Superior temporal gyrus (tissue), 1 donor: Measurements from ENCODE around the gene PCBD1.
A peak's percentile ranks its signal among the peaks of the same experiment; 100 is the strongest.

ENCODE experiments used
- DNase-seq: peaks from one replicate; pipeline ENCODE4 v3.0.0-alpha.2; 2016; ENCODE audit errors: extremely low spot score

Gene PCBD1

DNA sequence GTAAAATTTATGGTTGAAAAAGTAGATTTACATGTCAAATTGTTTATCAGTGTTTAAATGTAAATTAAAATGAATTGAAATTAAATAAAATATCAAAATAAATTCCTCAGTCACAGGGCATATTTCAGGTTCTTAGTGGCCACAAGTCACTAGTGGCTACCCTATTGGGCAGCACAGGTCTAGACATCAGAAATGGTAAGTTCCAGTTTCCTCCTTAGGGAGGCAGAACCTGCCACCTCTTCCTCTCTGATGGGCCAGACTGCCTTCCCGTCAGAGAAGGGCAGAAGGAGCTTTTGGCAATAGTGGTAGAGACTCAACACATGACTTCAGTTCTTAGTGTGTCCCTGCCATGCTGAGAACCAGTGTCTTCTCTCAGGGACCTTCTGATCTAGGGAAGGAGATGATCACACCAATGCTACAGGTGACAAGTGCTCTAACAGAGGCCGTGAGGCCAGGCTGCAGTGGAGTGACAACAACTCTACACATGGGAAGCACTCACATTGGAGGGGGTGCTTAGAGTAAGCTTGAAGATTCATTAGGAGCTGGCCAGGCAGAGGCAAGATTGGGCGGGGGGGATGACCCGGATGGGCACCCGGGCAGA, 14.4 kb upstream of the PCBD1 start:
- no peak for DNase-seq

DNA sequence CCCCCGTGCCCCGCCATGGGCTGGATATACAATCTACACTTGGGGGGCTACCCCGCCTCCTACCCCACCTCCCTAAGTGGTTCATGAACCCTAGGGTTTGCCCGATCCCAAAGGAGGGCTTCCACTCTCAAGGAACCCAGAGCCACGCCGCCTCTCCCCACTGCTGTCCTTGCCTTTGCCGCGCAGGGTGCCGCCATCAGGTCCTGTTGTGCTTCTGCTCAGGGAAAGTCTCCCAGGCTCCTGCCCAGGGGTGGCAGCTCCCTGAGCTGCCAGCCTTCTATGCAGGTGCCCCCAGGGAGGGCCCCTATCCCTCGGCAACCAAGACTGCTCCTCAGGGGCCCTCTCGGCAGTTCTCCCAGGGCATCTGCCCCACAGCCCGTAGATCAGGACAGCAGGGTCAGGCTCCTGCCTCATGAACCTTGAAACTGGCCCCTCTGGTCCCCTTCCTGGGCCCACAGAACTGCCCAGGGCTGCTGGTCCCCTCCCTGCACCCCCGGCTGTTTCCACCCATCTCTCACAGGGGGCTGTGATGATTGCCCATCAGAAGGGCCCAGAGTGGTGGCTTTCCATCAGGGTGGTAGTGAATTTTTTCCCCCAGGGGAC, 13.0 kb upstream of the PCBD1 start:
- DNase-seq, result no peak

DNA sequence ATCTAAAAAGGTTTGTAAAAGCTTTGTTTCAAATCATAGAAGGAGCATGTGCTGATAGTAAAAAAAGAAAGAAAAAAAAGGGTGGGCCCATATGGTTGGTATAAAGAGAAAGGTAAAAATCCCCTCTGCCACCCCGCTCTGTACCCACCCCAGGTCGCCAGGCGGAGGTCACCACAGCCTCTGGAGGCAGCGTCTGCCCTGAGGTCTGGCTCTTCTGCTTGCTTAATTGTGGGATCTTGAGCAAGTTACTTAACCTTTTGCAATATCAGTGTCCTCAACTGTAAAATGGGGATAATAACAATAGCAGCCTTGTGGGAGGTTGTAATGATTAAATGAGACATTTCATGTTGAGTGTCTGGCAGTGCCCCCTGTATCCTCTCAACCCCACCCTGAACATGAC, 10.7 kb upstream of the PCBD1 start:
- DNase-seq, result no peak

DNA sequence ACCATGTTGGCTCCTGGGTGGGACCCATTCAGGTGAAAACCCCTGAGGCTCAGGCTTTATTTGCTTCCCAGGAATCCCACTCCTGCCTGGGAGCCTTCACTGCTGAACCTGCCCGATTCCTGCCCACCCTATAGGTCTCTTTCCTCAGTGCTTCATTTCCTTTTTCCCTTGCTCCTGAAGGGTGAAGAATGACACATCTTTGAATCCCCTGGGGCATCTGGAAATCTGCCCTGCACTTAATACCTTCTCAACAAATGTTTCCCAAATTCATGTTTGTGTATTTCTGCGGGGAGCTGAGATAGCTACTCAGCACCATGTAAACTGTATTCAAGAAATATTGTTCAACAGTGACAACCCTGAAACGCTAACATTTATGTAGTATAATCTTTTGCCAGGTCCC, 10.3 kb upstream of the PCBD1 start:
- DNase-seq, result no peak

DNA sequence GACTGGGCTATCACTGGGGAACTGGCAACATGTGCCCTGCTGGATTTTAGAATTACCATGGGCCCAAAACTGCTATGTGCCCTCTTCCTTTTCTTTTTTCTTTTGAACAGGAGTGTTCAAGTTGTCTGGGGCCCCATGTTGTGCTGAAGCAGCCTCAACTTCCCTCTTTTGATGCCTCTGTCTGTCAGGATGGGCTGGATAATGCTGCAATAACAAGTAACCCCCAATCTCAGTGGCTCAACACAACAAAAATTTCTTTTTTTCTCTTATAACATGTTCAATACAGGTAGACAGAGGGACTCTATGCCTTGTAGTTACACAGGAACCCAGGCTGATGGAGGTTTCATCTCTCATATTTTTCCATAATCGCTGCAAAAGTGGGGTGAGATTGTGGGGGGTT, 8.2 kb upstream of the PCBD1 start:
- DNase-seq, result no peak

DNA sequence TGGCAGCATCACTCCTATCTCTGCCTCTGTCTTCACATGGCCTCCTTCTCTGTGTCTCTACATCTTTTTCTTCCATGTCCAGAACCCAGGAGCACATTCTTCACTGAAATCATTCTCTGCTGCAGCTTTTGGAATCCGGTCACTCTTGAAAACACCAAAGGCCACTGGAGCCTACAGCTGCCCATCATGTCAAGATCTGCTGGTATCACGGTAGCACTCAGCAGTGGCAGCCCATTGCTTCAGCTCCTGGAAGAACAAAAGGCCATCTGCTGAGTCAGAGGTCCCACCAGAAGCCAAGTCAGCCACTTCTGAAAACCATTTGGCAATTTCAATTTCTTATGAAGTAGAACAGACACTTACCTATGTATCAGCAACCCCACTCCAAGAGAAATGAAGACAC, 6.1 kb upstream of the PCBD1 start:
- DNase-seq, result no peak

DNA sequence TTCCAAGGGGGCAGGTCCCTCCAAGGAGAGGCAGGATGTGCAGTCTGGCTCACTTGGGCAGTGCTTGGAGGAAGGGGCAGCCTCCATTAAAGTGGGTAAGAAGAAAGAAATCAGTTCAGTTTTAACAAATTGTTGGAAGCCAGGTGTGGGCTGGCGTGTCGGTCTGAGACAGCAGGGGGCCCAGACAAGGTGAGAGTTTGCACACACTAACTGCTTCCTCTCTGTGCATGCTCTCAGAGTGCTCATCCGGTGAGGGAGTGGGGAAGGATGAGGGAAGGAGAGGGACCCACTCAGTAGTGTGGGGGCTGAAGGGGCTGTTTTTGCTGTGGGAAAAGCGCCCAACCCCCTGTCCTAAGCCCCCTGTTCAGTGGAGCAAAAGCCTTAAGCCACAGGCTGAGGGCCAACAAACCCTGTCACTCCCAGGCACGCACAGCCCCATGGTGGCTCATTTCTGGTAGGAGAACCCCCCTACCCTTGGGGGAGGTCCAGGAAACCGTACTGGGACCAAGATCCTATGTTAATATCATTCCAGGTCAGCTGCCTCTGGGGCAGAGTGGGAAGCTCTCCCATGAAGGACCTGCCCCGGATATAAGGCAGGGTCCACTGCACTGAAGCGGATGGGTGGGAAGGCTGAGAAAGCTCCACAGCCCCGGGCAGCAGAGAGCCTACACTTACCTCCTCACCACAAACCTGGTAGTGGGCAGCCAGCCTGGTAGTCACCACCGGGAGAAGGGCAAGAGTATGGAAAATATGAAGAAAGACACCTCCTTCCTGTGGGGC, 5.1 kb upstream of the PCBD1 start:
- DNase-seq, result no peak

DNA sequence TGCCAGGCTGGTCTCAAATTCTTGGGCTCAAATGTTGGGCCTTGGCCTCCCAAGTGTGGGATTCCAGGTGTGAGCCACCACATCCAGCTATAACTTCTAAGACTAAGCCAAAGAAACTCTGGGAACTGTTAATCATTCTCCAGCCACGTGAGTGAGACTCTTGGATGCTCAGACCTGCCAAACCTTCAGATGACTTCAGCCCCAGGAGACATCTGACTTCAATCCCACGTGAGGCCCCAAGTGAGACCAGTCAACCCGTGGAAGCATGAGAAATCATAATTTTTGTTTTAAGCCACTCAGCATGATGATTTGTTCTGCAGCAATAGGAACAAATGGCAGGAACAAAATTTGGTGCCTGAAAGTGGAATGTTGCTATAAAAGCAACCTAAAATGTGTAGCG, 4.3 kb upstream of the PCBD1 start:
- DNase-seq, result no peak

DNA sequence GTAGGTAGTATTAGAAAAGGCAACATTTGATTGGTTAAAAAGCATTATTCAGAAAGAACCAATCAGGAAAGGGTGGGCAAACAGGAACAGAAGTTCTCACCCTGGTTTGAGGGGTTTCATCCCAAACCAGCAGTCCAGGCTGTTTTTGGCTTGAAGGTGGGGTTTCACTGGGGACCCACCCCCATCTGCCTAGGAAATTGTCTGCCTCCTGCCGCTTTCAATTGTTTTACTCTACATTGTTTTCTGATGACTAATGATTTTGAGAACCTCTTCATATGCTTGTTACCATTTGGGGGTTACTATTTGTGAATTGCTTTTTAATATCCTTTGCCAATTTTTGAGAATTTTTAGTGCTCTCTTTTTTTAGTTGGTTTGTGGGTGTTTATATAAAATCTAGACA, 3.3 kb upstream of the PCBD1 start:
- no peak for DNase-seq

DNA sequence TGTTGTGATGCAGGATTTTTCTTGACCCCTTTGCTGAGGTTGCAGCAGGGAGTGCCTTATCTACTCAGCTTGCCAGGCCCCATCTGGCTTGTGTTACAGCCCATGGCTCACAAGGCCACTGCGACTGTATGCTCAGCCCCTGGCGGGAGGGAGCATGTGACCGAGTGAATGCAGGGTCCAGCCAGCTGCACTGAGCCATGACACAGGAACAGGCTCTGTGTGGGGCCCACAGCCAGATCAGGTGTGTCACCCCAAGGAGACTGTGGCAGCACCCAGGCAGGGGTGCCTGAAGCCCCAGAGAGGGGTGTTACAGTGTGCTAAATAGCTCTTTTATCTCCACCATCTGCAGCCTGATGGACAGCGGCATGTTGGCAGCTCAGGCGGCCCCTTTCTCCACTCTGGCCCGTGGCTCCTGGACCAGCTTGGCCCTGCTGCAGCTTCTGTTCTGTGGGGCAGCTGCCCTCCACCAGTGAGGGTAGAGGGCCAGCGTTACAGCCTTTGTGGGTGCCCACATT, 2.6 kb upstream of the PCBD1 start:
- DNase-seq, result peak; percentile 73

DNA sequence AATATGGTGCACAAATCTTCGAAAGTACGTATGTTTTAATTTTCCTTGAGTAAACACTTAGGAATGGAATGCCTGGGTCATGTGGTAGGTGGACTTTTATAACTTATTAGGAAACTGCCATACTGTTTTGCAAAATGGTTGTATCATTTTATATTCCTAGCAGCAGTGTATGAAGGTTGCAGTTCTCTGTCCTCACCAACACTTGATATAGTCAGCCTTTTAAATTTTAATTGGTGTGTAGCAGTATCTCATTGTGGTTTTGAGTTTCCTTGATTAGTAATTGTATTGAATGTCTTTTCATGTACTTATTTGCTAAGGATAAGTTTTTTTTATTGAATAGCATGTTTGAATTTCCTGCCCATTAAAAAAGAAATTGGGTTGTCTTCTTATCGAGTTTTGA, 926 bp upstream of the PCBD1 start:
- DNase-seq, result no peak

DNA sequence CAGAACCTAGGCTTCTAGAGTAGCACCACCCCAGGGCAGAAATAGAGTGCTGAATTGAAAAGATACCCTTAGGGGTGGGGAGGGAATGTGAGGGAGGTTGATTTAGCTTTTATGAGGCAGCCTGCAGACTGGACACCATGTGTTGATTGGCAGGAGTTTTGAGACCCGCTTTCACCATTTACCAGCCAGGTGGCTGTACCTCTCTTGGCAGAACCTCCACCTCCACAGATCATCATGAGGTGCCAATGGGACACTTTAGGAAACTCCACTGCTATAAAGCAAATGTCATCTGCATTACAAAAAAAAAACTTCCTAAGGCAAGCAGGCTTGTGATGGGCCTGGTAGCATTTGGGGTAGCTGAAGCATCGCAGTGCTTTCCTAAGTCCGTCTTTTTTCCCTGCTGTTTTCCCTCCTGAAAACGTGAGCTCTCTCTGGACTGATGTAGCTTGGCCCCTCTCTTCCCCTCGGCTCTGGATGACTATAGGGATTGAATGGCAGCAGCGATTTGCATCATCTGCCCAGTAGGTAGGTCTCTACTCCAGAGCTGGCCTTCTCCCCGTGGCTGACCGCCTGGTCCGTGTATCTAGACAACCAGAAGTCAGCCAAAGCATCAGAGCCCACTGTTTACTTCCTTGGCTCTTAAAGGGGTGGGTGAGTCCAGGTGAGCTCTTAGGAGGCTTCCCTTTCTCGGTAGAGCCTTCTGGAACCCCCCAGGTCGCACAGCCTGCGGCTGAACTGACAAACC, 1.3 kb downstream of the PCBD1 start:
- no peak for DNase-seq

DNA sequence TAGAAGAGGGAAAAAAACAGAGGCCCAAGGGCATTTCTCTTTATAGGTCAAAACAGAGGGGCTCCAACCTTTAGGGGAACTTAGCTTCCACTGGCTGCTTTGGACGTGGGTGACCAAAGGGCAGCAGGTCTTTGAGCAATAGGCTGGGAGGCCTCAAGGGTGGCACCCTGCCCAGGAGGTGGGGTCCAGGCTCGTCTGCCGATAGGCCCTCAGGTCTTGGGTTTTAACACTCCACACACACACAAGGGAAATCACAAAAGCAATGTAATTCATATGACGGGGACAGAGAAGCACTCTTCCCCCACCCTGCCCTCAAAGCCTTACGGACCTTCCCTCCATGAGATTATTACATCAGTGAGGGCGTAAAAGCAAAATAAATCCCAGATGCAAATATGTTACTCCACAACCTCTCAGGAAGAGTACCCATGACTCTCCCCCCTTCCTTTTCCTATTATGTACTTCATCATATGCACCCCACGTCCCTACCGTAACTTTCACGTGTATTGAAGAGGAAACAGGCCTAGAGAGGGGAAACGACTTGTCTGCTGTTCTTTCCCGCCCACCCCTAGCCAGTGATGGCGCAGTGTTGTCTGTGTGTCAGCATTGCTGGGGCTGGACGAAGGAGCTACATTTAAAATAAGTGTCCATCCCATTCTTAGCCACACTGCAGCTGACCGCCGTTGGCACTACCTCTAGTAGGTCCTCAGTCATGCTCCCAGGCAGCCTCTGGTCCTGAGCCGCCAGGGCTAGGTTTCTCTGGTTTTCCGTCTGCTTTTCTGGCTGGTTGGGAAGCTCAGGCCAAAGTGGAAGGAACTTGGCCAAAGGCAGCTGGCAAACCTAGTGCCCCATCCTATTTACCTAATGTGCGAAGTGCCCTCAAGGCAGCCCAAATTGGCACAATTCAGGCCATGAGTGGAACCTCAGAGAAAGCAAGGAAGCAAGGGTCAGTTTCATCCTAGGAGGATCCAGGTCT, 2.1 kb downstream of the PCBD1 start:
- DNase-seq, result no peak

DNA sequence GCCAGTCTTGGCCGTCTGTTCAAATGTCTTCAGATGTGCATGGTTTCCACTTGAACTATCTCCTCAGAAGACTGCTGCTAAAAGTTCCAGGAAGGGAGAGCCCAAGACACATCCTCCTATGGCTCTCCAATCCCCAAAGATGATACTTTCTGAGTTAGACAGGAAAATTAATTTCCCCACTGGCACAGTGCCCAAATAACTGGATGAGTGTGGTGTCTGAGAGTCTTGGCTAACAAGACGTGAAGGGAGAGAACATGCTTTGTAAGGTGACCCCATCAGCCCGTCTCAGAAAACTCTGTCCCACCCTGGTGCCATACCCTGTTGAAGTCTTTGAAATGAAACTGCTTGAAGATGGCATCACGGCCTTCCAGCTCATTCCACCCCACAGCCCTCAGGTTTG, 2.9 kb downstream of the PCBD1 start:
- no peak for DNase-seq

DNA sequence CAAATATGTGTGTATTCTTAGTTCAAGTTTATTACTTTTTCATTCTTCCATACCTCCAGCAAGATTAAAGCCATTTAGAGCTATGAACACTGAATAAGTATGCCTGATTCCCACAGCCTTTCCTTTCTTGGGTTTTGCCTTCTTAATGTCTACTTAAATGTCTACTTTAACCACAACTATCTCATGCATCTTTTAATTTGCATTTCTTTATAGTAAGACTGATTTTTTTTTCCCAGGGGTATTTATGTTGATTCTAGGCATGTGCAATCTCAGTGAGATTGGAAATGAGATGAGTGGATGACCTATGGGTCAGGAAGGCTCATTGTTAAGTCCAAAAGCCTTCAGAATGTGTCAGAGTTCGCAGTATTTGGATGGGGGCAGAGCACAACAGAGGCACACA, 3.6 kb downstream of the PCBD1 start:
- no peak for DNase-seq

DNA sequence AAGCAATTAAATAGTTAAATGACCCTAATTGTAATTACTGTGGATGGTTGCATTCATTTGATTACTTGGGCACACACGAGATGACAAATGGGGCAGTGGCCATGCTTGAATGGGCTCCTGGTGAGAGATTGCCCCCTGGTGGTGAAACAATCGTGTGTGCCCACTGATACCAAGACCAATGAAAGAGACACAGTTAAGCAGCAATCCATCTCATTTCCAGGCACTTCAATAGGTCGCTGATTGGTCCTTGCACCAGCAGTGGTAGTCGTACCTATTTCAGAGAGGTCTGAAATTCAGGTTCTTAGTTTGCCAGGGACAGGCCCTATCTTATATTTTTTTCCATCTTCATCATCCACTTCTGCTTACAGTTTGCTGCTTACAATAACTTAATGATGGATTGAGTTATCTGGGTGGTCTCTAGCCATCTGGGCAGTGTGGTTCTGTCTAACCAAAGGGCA, 8.3 kb downstream of the PCBD1 start:
- DNase-seq, result peak; percentile 96

DNA sequence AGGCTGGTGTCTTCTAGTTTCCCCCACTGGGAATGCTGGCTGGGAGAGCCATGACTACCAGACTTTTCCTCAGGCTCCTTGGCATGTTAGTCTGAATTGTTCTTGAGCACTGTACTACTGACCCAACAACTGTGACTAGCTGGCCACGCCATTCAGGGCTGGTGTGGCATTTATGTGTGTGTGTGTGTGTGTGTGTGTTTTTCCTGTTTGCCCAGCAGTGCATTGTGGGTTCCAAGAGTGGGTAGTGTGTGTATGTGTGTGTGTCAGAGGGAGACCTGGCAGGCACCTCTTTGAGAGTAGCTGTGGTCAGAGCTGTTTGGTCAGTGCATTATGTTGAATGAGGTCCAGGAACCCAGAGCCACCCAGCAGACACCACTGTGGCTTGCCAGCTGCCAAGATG, 9.2 kb downstream of the PCBD1 start:
- DNase-seq, result no peak

DNA sequence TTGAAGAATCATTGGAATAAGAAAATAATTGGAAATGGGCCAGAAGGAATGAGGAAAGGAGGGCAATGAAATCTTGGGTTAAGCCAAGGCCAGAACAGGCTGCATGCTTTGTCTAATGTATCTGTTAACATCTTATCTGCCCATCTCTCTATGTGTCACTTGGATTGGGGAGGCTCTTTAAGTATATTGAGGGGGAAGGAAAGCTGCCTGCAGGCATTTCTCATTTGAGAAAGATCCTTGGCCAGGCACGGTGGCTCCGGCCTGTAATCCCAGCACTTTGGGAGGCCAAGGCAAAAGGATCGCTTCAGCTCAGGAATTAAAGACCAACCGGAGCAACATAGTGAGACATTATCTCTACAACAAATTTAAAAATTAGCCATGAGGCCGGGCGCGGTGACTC, 14.3 kb downstream of the PCBD1 start:
- DNase-seq, result no peak

DNA sequence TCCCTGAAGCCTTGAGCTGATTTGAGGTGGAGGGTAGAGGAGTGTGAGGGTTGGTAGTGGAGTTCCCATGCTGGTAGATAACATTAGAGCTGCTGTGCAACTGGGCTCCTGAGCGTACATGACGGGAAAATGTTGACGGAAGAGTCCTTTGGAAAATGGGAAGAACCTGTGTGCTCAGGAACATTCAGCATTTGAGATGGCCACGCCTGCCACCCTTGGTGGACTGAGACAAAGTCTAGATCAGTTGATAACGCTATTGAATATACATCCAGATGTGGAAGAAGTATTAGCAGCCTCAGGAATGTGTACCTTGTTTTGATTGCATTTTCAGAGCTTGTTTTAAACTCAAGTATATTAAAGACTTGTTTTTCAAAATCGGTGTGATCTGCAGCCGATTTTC, 16.1 kb downstream of the PCBD1 start:
- no peak for DNase-seq

DNA sequence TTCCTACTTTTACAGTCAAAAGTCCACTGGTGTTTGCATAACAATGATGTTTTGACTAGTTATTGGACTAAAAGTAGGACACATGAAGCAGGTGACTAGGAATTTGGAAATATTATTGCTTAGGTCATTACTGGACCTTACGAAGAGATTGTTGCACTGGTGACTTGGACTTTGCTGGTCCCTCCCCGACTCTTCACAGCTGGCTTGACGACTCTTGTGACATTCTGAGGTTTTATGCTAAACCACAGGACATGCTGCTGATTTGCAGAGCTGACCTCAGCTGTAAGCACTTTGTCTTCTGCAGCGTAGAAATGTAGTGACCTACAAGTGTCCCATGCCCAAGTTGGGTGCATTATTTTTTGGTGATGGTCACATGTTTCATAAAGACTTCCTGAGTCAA, 21.9 kb downstream of the PCBD1 start:
- DNase-seq, result no peak

DNA sequence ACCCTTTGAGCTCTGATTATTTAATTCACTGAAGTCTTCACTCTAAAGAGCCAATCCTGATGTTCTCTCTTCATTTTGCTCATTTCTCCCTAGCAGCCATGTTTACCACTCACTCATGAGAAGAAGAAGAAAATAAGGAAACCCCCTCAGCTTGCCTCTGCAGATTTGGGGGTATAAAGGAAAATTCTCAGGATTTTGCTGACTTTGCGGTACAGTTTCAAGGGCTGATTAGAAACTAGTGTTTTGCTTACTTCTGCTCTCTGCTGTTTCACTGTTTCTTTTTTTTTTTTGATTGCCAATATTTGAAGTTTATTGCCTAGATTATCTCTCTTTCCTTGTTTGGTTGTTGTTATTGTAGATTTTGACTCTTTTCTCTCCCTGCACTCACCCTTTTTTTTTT, 23.4 kb downstream of the PCBD1 start:
- no peak for DNase-seq
